Aorta (tissue), 5 donors: ENCODE measurements around the gene SSTR4. TPM values are rescaled to one million over a fixed set of nuclear protein-coding genes. Genes with fewer than 3 reads are reported as not detected.

Experiments used
- ATAC-seq: fragments of 200-7000 bp; cut with Tn5 transposase; one replicate; pipeline ENCODE4 v1.9.1; 2022; ENCODE audit warnings: moderate library complexity; ENCODE audit not compliant: low FRiP score
- DNase-seq, 2 donors: peaks; one replicate each; pipeline ENCODE4 v3.0.0-alpha.2; 2020
- H3K27ac ChIP-seq, 2 donors: one replicate each; pipeline ENCODE4 v1.5.1; 2013; ENCODE audit warnings: low read length in 2 of 2, mild to moderate bottlenecking in 2 of 2, moderate library complexity in 2 of 2, control low read depth in 1 of 2, inconsistent platforms in 1 of 2, low read depth in 1 of 2
- H3K27me3 ChIP-seq, 2 donors: one replicate each; pipeline ENCODE4 v1.6.1; 2013; ENCODE audit warnings: control low read depth in 1 of 2, low read length in 1 of 2, mild to moderate bottlenecking in 1 of 2, moderate library complexity in 1 of 2; ENCODE audit not compliant: insufficient read depth in 2 of 2, control insufficient read depth in 1 of 2
- H3K36me3 ChIP-seq, 2 donors: one replicate each; pipeline ENCODE4 v1.6.1; 2013; ENCODE audit warnings: control low read depth in 1 of 2, low read length in 1 of 2, mild to moderate bottlenecking in 1 of 2; ENCODE audit not compliant: insufficient read depth in 2 of 2, control insufficient read depth in 1 of 2
- H3K4me1 ChIP-seq, 2 donors: one replicate each; pipeline ENCODE4 v1.6.1; 2013; ENCODE audit warnings: low read length in 2 of 2, control low read depth in 1 of 2, mild to moderate bottlenecking in 1 of 2, moderate library complexity in 1 of 2; ENCODE audit not compliant: insufficient read depth in 2 of 2, control insufficient read depth in 1 of 2
- H3K4me3 ChIP-seq, 2 donors: one replicate each; pipeline ENCODE4 v1.5.1; 2013; ENCODE audit warnings: low read length in 2 of 2, control low read depth in 1 of 2, mild to moderate bottlenecking in 1 of 2
- H3K9me3 ChIP-seq: one replicate; pipeline ENCODE4 v1.6.1; 2013; ENCODE audit warnings: mild to moderate bottlenecking, low read length; ENCODE audit not compliant: control insufficient read depth
- WGBS, 2 donors: extraction: QIAGEN DNeasy Blood & Tissue Kit; methylation state at CpG; one replicate each; pipeline ENCODE4 v1.1.7; 2013; 5-methylcytosine and 5-hydroxymethylcytosine counted together
- intact Hi-C, 2 donors: fragments of 100-400 bp; cut with DNase I; formaldehyde crosslinking; loops; one replicate each; pipeline versions ENCODE4 v1.14.2 to v1.15.0; 2022
- polyA plus RNA-seq, 2 donors: library from polyadenylated mRNA; stranded (reverse); fragments of 200-250 nt; gene quantifications; one replicate each; pipeline ENCODE4 v1.2.3, GENCODE V29; 2013
- total RNA-seq, 2 donors: library from RNA; stranded (reverse); fragmentation: NEBNext Ultra II Directional; extraction: Animal tissue kit (Norgen Biotek cat#: 25700); gene quantifications; one replicate each; pipeline ENCODE4 v1.2.1, GENCODE V29; 2021
- donor health status: healthy with polysubstance abuse.
- donor health status: Bipolar disorder and iron deficiency.
- donor health status: DM: no; HTN: no; CAD: no.
- donor health status: DM: no; HTN: no; CAD: no.
- donor health status: DM: yes; HTN: yes; CAD: no.

Gene SSTR4
- total and polyA plus RNA-seq, 4 donors = not detected

DNA sequence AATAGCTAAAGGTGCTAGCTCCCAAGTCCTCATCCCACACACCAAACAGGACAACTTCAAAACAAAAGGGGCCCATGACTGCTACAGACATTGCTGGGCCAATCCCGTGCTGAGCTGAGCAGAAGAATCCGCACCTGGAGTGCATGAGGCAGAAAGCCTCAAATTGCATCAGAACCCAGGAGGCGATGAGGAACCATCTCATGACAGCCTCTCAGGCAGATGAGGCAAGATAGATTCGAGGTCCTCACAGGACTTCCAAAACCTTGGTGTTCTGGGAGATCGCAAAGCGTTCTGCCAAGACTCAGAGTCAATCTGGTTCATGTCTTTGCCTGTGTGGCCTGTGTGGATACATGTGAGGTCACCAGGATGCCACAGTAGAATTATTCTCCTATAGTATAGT, 32.8 kb upstream of the SSTR4 start:
- ATAC-seq = no peak

DNA sequence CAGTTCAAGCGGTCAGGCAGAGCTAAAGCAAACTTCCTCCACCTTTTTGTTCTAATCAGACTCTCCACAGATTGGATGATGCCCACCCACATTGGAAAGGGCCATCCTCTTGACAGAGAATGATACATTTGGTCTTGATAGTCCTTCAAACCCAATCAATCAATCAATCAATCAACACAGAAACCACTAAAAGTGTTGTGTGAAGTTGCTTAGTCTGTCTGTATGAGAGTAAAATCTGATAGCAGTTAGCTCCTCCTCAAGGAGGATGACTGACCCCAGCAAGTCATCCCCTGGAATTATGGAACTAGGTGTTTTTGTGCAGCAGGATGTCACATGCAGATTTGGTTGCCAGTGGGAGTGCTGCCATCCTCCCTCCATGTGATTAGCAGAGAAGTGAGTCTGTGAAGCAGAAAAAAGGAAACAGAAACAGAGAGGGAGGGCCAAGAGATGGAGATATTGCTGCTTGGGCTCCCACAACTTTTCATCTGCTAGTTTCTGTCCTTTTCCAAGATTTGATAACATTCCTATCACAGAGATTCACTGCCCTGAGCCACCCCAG, 32.0 kb upstream of the SSTR4 start:
- H3K27ac ChIP-seq = no peak overlapping the region
- no peaks in the 10 kb centered on the region for H3K9me3 ChIP-seq
- H3K27me3 ChIP-seq = no peaks in the 10 kb centered on the region
- no peaks in the 10 kb centered on the region for H3K36me3 ChIP-seq
- ATAC-seq (no peak), DNase-seq (no peak)
- no peak overlapping the region for H3K4me3 ChIP-seq
- intact Hi-C loops = no loop called here
- 84 to 89% methylated on average over 1 of the region's 1 CpG for WGBS, 2 donors
- H3K4me1 ChIP-seq = no peaks in the 10 kb centered on the region

More for the DNA sequence above, 32.8 kb upstream of the SSTR4 start:
- Histone ChIP-seq H3K9me3 (no peaks in the 10 kb centered on the region), H3K27ac (no peak overlapping the region), H3K4me1 (no peaks in the 10 kb centered on the region), H3K36me3 (no peaks in the 10 kb centered on the region), H3K4me3 (no peak overlapping the region), H3K27me3 (no peaks in the 10 kb centered on the region)
- WGBS, 2 donors = 94 to 96% methylated on average over 6 of the region's 6 CpGs
- intact Hi-C loops = no loop called here
- no peak for DNase-seq

DNA sequence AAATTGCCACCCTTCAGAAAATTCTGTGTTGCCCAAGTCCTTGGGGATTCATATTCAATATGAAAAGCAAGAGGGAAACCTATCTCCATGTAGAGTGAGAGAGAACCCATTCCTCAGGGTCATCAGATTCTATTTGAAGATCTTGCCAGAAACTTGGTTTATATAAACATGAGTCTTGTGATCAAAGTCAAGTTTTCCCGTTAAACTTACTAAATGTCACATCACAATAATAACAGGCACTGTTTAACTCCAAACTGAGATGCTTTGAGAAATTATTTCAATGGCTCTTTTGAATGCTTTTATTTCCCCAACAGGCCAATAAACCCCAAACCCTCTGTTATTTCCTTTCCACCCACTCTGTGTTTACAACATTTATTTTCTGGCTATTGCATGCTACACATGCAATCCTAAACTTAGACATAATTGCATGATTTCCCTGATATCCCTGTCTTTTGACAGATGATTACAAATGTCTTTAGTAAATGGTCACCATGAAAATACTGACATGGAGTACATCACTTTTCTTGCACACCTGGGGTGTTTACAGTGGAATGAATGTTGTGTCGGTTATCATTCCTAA, 31.1 kb upstream of the SSTR4 start:
- no peak for DNase-seq
- ATAC-seq = no peak
- H3K27ac ChIP-seq = no peak overlapping the region
- H3K4me3 ChIP-seq = no peak overlapping the region
- no peaks in the 10 kb centered on the region for H3K36me3 ChIP-seq
- no peaks in the 10 kb centered on the region for H3K27me3 ChIP-seq
- WGBS, 2 donors = 71 to 72% methylated on average over 2 of the region's 2 CpGs
- H3K4me1 ChIP-seq = no peaks in the 10 kb centered on the region
- intact Hi-C loops = no loop called here
- H3K9me3 ChIP-seq = no peaks in the 10 kb centered on the region

DNA sequence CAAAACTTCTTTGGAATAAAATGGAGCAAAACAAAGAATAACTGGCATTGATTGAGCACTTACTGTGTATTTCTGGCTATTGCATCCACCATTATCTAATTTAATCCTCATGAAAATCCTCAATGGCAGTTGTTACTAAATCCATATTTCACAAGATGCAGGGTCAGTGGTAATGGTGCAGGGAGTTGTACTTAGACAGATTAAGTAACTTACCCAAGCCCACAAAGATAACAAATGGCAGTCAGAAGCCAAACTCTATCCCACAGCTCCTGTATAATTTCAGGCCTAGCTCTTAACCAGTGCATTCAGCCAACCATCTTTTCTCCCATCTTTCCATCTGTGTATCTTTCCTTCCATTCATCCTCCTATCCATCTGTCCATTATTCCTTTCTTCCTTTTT, 29.3 kb upstream of the SSTR4 start:
- Histone ChIP-seq H3K4me1 (no peaks in the 10 kb centered on the region), H3K27me3 (no peaks in the 10 kb centered on the region), H3K36me3 (no peaks in the 10 kb centered on the region), H3K9me3 (no peaks in the 10 kb centered on the region), H3K4me3 (no peak overlapping the region), H3K27ac (no peak overlapping the region)
- DNase-seq (no peak), ATAC-seq (no peak)
- intact Hi-C loops = no loop called here

DNA sequence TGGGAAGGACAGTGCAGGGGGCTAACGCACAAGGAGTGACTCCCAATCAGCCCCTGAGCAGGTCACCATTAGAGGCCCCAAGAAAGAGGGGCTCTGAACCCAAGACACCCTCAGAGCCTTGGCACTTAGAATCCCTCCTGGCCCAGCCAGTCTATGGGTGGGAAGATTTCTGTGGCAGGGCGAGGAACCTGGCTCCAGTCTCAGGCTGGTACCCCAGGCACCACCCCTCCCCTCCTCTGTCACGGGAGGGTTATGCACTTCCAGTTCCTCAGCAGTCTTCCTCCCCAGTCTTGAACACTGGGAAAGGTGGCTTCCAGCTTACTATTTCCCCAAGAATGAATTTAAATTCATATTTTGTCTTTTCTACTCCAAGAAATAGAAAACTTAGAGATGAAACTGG, 27.6 kb upstream of the SSTR4 start:
- H3K4me3 ChIP-seq = no peak overlapping the region
- no peaks in the 10 kb centered on the region for H3K9me3 ChIP-seq
- no peak for DNase-seq
- no peaks in the 10 kb centered on the region for H3K4me1 ChIP-seq
- no peak overlapping the region for H3K27ac ChIP-seq
- no peaks in the 10 kb centered on the region for H3K27me3 ChIP-seq
- no peak for ATAC-seq
- no peaks in the 10 kb centered on the region for H3K36me3 ChIP-seq
- WGBS, 2 donors = 79 to 87% methylated on average over 3 of the region's 3 CpGs
- intact Hi-C loops = no loop called here

DNA sequence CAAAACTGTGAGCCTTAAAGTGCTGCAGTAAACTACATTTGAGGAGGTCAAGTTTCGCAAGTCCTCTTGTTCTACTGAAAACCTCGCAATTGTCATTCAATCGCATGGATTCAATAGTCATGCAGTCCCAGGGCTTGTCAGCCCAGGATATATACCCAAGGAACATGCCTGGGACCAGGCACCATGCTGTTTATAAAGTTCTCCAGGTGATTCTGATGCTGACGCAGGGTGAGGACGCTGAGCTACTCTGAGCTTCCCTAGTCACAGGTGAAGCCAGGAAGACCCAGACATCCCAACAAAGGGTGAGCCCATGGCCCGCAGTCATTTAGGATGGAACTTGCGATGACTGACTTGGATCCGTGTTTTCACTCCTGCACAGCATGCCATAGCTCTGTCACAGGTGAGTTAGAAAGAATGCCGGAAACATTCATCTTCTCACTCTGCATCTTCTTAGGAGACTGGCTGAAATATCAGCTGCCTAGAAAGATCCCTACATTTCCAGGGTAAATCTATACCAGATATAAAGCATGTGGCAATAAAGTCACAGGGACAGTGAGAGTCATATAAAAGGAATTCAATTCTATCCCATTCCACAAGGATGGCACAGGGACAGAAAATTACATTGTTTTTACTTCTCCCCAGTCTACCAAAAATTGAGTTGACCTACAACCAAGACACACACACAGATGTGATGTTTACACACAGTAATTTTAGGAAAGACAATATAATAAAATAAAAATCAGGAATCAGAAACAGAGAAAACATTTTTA, 27.0 kb upstream of the SSTR4 start:
- H3K27ac ChIP-seq = no peak overlapping the region
- ATAC-seq = no peak
- DNase-seq = no peak
- no peaks in the 10 kb centered on the region for H3K36me3 ChIP-seq
- no peaks in the 10 kb centered on the region for H3K9me3 ChIP-seq
- H3K4me3 ChIP-seq = no peak overlapping the region
- H3K4me1 ChIP-seq = no peaks in the 10 kb centered on the region
- 89 to 92% methylated on average over 9 of the region's 9 CpGs for WGBS, 2 donors
- H3K27me3 ChIP-seq = no peaks in the 10 kb centered on the region
- intact Hi-C loops = no loop called here

DNA sequence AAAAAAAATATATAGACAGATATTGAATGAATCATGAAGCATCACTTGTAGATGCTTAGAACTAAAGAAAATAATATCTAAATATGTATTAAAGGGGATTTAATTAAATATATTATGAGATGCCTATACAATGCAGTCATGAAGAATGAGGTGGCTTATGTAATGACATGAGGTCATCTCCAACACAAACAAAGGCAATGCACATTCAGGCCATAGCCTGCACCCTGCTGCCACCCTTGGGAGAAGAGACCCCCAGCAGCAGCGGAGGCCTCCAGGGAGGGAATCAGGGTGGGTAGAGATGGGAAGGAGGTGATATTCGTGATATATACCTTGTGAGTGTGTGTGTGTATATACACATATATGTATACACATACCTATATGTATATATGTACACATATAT, 26.4 kb upstream of the SSTR4 start:
- H3K4me1 ChIP-seq = no peaks in the 10 kb centered on the region
- H3K4me3 ChIP-seq = no peak overlapping the region
- no peaks in the 10 kb centered on the region for H3K9me3 ChIP-seq
- no peak overlapping the region for H3K27ac ChIP-seq
- H3K36me3 ChIP-seq = no peaks in the 10 kb centered on the region
- ATAC-seq (no peak), DNase-seq (no peak)
- 90 to 92% methylated on average over 2 of the region's 2 CpGs for WGBS, 2 donors
- intact Hi-C loops = no loop called here
- no peaks in the 10 kb centered on the region for H3K27me3 ChIP-seq

DNA sequence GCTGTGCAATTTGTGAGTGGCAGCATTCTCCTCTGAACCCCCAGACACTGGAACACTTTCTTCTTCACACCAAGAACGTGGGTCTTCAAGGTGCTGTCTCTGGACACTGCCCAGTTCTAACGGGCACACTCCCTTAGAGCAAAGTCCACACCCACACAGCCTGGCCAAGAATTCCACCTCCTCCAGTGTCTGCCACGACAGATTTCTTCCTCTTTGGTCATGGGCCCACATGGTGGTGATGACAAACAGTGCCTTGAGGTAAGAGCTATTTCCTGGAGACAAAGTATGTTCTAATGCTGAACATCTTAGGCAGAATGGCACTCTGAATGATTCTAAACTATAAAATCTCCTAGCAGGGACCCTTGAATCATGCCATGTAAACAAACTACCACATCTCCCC, 25.5 kb upstream of the SSTR4 start:
- intact Hi-C loops = no loop called here
- no peak for DNase-seq
- H3K36me3 ChIP-seq = no peaks in the 10 kb centered on the region
- no peak overlapping the region for H3K27ac ChIP-seq
- H3K27me3 ChIP-seq = no peaks in the 10 kb centered on the region
- H3K4me3 ChIP-seq = no peak overlapping the region
- H3K4me1 ChIP-seq = no peaks in the 10 kb centered on the region
- no peak for ATAC-seq
- no peaks in the 10 kb centered on the region for H3K9me3 ChIP-seq
- WGBS, 2 donors = 31 to 32% methylated on average over 3 of the region's 3 CpGs

DNA sequence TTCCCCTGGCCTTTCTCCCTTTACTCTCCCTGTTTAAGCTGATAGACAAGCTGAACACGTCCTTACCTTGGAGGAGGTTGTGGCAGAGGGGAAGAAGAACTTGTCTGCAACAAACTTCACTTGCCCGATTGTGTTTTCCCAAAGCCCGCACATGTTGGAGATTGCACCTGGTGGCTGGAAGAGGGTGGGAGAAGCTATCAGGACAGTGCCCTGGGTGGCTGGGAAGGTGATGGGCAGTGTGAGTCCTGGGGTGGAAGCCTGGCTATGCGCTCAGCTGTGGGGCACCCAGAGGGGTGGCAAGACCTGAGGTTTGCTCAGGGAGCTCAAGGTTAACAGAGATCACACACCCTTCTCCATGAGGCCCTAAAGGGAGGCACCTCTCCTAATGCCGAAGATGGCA, 25.0 kb upstream of the SSTR4 start:
- no peaks in the 10 kb centered on the region for H3K36me3 ChIP-seq
- DNase-seq (no peak), ATAC-seq (no peak)
- H3K4me3 ChIP-seq = no peak overlapping the region
- no peaks in the 10 kb centered on the region for H3K27me3 ChIP-seq
- no peaks in the 10 kb centered on the region for H3K4me1 ChIP-seq
- H3K27ac ChIP-seq = no peak overlapping the region
- no peaks in the 10 kb centered on the region for H3K9me3 ChIP-seq
- intact Hi-C loops = no loop called here
- WGBS, 2 donors = 89 to 90% methylated on average over 5 of the region's 5 CpGs
